Neural cell (in vitro differentiated cells): ENCODE results near the gene VSIG4. TPM values are rescaled to one million over a fixed set of nuclear protein-coding genes. Genes with fewer than 3 reads are reported as not detected.

ENCODE experiments used
- H2AFZ ChIP-seq: fragments of 200-600, 300-800 bp; sonication (generic), shearing (Covaris generic); 2 replicates; pipeline ENCODE4 v1.6.0; 2014; ENCODE audit warnings: low read depth, mild to moderate bottlenecking, antibody characterized with exemption, low read length, moderate library complexity
- H3F3A ChIP-seq: fragments of 200-600 bp; shearing (Covaris generic); 2 replicates; pipeline ENCODE4 v1.6.1; 2016; ENCODE audit warnings: mild to moderate bottlenecking, moderate library complexity, mixed read lengths, antibody characterized with exemption, low read length; ENCODE audit not compliant: insufficient read depth, poor library complexity, severe bottlenecking
- H3K27ac ChIP-seq: fragments of 200-600, 300-800 bp; sonication (generic), shearing (Covaris generic); 2 replicates; pipeline ENCODE4 v1.5.1; 2014; ENCODE audit warnings: mild to moderate bottlenecking, low read length, moderate library complexity
- H3K27me3 ChIP-seq: fragments of 300-800, 200-600 bp; sonication (generic), shearing (Covaris generic); 2 replicates; pipeline ENCODE4 v1.6.0; 2014; ENCODE audit warnings: mild to moderate bottlenecking, low read depth, low read length, moderate library complexity; ENCODE audit not compliant: insufficient read depth
- H3K36me3 ChIP-seq: fragments of 300-800, 200-600 bp; sonication (generic), shearing (Covaris generic); 2 replicates; pipeline ENCODE4 v1.5.1; 2014; ENCODE audit warnings: mild to moderate bottlenecking, antibody characterized with exemption, low read length, moderate library complexity; ENCODE audit not compliant: insufficient read depth
- H3K4me2 ChIP-seq: fragments of 300-800, 200-600 bp; sonication (generic), shearing (Covaris generic); 2 replicates; pipeline ENCODE4 v1.6.0; 2014; ENCODE audit warnings: mild to moderate bottlenecking, low read length
- H3K4me3 ChIP-seq: fragments of 300-800, 200-600 bp; sonication (generic), shearing (Covaris generic); 2 replicates; pipeline ENCODE4 v1.5.1; 2014; ENCODE audit warnings: mild to moderate bottlenecking, low read length, moderate library complexity
- H3K79me2 ChIP-seq: fragments of 200-600 bp; shearing (Covaris generic); replicated peaks from 2 replicates; pipeline ENCODE4 v1.6.0; 2014; ENCODE audit warnings: mild to moderate bottlenecking, low read length, moderate library complexity; ENCODE audit not compliant: insufficient read depth
- H3K9ac ChIP-seq: fragments of 300-800, 200-600 bp; sonication (generic), shearing (Covaris generic); 2 replicates; pipeline ENCODE4 v1.6.1; 2016; ENCODE audit warnings: mild to moderate bottlenecking, low read length, mixed read lengths
- H3K9me2 ChIP-seq: fragments of 200-600 bp; shearing (Covaris generic); 2 replicates; pipeline ENCODE4 v1.6.1; 2016; ENCODE audit warnings: mild to moderate bottlenecking, low read length, mixed read lengths; ENCODE audit not compliant: insufficient read depth
- H3K9me3 ChIP-seq: fragments of 200-600, 300-800 bp; sonication (generic), shearing (Covaris generic); 2 replicates; pipeline ENCODE4 v1.6.1; 2016; ENCODE audit warnings: mild to moderate bottlenecking, mixed run types, low read length, moderate library complexity, mixed read lengths
- H4K20me1 ChIP-seq: fragments of 200-600 bp; shearing (Covaris generic); 2 replicates; pipeline ENCODE4 v1.6.1; 2016; ENCODE audit warnings: mild to moderate bottlenecking, mixed run types; ENCODE audit not compliant: insufficient read depth
- EP300 ChIP-seq: fragments of 450-650 bp; conservative IDR thresholded peaks from 2 replicates; pipeline ENCODE4 v1.6.1; 2014; ENCODE audit warnings: antibody characterized with exemption, mild to moderate bottlenecking, moderate library complexity; ENCODE audit not compliant: poor library complexity, severe bottlenecking
- EZH2 ChIP-seq: fragments of 200-600, 300-800 bp; shearing (Covaris generic), sonication (generic); IDR thresholded peaks from 2 replicates; pipeline ENCODE4 v1.6.1; 2014; ENCODE audit warnings: antibody characterized with exemption, low read length, borderline replicate concordance, mild to moderate bottlenecking; ENCODE audit not compliant: insufficient read depth, poor library complexity, severe bottlenecking
- MXI1 ChIP-seq: fragments of 450-650 bp; conservative IDR thresholded peaks from 2 replicates; pipeline ENCODE4 v1.6.1; 2014; ENCODE audit warnings: antibody characterized with exemption, mild to moderate bottlenecking; ENCODE audit not compliant: poor library complexity, severe bottlenecking
- POLR2AphosphoS5 ChIP-seq: IDR thresholded peaks from 2 replicates; pipeline ENCODE4 v1.6.1; 2012
- RAD21 ChIP-seq: fragments of 450-650 bp; conservative IDR thresholded peaks from 2 replicates; pipeline ENCODE4 v1.6.1; 2014; ENCODE audit warnings: antibody characterized with exemption, mild to moderate bottlenecking, moderate library complexity
- SMC3 ChIP-seq: fragments of 450-650 bp; conservative IDR thresholded peaks from 2 replicates; pipeline ENCODE4 v1.6.1; 2014; ENCODE audit warnings: antibody characterized with exemption, mild to moderate bottlenecking, moderate library complexity; ENCODE audit not compliant: poor library complexity
- TAF1 ChIP-seq: IDR thresholded peaks from 2 replicates; pipeline ENCODE4 v1.6.1; 2012; ENCODE audit warnings: low read depth
- polyA plus RNA-seq: library from polyadenylated mRNA; depleted of rRNA; stranded (reverse); fragments of >200 nt; gene quantifications from 2 replicates; pipeline ENCODE4 v1.2.3, GENCODE V29; 2014
- TF ChIP-seq, protein P1 (sequence below): fragments of 450-650 bp; IDR thresholded peaks from 2 replicates; pipeline ENCODE4 v1.5.1; 2014; ENCODE audit warnings: antibody characterized with exemption, mild to moderate bottlenecking, moderate library complexity; ENCODE audit not compliant: poor library complexity, severe bottlenecking
- TF ChIP-seq, protein P2 (sequence below): IDR thresholded peaks from 2 replicates; pipeline ENCODE4 v1.6.1; 2012; ENCODE audit warnings: borderline replicate concordance

VSIG4 gene
- polyA plus RNA-seq, 1 donor from 2014 or later = not detected

DNA sequence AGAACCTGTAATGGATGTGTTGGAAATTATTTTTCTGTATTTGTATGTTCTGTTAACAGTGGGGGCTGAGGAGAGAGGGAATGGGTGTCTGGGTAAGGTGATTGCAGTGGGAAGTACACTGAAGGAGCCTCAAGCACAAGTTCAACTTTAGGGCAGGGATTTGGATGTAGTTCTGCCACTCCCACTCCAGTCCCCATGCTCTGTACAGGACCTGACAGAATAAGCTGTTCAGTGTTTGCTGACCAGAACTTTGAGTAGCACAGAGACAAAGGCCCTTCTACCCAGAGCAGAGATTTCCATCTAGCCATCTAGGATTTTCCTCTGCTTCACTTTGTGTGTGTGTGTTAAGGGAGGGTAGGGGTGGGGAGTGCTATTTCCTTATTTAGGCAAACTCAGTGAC lies 49.2 kb downstream of the VSIG4 start:
- Histone ChIP-seq H3K4me2 (no peak overlapping the region), H3K27ac (no peak overlapping the region), H3K79me2 (no peaks in the 10 kb centered on the region), H2AFZ (no peak overlapping the region), H3K9ac (no peak overlapping the region), H3K27me3 (no peaks in the 10 kb centered on the region), H4K20me1 (no peaks in the 10 kb centered on the region), H3K36me3 (no peaks in the 10 kb centered on the region), H3F3A (no peaks in the 10 kb centered on the region), H3K4me3 (no peak overlapping the region), H3K9me3 (no peaks in the 10 kb centered on the region), H3K9me2 (no peaks in the 10 kb centered on the region)
- TF ChIP-seq MXI1 (no peak), EZH2 (no peak), SMC3 (no peak), EP300 (no peak), TAF1 (no peak), POLR2AphosphoS5 (no peak)
- TF ChIP-seq, protein P1, sequence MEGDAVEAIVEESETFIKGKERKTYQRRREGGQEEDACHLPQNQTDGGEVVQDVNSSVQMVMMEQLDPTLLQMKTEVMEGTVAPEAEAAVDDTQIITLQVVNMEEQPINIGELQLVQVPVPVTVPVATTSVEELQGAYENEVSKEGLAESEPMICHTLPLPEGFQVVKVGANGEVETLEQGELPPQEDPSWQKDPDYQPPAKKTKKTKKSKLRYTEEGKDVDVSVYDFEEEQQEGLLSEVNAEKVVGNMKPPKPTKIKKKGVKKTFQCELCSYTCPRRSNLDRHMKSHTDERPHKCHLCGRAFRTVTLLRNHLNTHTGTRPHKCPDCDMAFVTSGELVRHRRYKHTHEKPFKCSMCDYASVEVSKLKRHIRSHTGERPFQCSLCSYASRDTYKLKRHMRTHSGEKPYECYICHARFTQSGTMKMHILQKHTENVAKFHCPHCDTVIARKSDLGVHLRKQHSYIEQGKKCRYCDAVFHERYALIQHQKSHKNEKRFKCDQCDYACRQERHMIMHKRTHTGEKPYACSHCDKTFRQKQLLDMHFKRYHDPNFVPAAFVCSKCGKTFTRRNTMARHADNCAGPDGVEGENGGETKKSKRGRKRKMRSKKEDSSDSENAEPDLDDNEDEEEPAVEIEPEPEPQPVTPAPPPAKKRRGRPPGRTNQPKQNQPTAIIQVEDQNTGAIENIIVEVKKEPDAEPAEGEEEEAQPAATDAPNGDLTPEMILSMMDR = no peak

DNA sequence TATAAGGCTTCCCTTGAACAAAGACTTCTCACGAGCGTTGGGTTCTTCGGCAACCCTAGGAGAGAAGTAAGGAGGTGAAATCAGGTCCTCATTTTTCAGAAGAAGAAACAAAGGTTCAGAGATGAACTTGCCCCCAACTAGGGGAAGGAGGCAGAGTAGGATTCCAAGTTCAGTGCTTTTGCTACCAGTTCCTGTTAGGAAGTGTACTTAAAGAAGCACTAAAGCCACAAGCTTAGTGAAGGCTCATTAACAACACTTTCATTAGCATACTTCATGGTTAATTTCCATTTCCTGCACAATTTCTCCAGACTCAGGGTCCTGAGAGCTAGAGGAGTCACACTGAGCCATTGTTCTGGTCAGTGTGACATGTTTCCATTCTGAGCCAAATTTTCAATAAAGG lies 52.1 kb downstream of the VSIG4 start:
- Histone ChIP-seq H3K27ac (no peak overlapping the region), H2AFZ (no peak overlapping the region), H3K9ac (no peak overlapping the region), H3K27me3 (no peaks in the 10 kb centered on the region), H3K9me2 (no peaks in the 10 kb centered on the region), H3F3A (no peaks in the 10 kb centered on the region), H3K79me2 (no peaks in the 10 kb centered on the region), H3K36me3 (no peaks in the 10 kb centered on the region), H3K4me3 (no peak overlapping the region), H4K20me1 (no peaks in the 10 kb centered on the region), H3K4me2 (no peak overlapping the region), H3K9me3 (no peaks in the 10 kb centered on the region)
- TF ChIP-seq POLR2AphosphoS5 = no peak

DNA sequence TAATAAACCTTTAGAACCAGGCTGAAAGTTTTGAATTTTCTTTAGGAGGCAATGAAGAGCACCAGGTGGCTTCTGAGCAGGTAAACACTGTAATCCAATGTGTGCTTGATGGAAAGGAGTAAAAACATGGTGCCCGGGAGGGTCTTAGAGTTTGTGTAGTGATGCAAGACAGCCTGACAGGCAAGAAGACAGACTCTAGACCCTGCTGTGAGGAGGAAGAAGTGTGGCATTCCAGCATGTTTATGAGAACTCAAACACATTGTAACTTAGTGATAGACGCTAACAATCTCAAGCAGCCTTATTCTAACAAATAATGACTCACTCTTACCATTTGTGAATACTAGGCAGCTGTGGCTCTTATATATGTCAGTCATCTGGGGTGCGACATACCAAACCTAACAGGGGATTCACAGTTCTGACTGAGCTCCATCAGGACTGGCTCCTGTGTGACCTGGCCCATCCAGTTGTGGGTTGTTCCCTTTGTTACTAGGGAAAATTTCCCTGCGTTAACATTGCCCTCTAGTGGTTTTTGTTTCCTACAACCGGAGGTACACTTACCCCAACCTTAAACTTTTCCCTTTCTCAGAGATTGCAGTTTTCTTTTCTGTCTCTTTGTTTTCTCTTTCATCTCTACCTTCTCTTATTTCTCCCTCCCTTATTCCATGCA lies 53.8 kb downstream of the VSIG4 start:
- Histone ChIP-seq H3K9me3 (no peaks in the 10 kb centered on the region), H3K79me2 (no peaks in the 10 kb centered on the region), H3K27ac (no peak overlapping the region), H3K4me2 (no peak overlapping the region), H3F3A (no peaks in the 10 kb centered on the region), H2AFZ (no peak overlapping the region), H3K27me3 (no peaks in the 10 kb centered on the region), H3K36me3 (no peaks in the 10 kb centered on the region), H3K4me3 (no peak overlapping the region), H3K9me2 (no peaks in the 10 kb centered on the region), H3K9ac (no peak overlapping the region), H4K20me1 (no peaks in the 10 kb centered on the region)
- TF ChIP-seq SMC3 = no peak
- no peak for TF ChIP-seq POLR2AphosphoS5
- no peak for TF ChIP-seq MXI1
- no peak for TF ChIP-seq TAF1
- TF ChIP-seq, protein P2, sequence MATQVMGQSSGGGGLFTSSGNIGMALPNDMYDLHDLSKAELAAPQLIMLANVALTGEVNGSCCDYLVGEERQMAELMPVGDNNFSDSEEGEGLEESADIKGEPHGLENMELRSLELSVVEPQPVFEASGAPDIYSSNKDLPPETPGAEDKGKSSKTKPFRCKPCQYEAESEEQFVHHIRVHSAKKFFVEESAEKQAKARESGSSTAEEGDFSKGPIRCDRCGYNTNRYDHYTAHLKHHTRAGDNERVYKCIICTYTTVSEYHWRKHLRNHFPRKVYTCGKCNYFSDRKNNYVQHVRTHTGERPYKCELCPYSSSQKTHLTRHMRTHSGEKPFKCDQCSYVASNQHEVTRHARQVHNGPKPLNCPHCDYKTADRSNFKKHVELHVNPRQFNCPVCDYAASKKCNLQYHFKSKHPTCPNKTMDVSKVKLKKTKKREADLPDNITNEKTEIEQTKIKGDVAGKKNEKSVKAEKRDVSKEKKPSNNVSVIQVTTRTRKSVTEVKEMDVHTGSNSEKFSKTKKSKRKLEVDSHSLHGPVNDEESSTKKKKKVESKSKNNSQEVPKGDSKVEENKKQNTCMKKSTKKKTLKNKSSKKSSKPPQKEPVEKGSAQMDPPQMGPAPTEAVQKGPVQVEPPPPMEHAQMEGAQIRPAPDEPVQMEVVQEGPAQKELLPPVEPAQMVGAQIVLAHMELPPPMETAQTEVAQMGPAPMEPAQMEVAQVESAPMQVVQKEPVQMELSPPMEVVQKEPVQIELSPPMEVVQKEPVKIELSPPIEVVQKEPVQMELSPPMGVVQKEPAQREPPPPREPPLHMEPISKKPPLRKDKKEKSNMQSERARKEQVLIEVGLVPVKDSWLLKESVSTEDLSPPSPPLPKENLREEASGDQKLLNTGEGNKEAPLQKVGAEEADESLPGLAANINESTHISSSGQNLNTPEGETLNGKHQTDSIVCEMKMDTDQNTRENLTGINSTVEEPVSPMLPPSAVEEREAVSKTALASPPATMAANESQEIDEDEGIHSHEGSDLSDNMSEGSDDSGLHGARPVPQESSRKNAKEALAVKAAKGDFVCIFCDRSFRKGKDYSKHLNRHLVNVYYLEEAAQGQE = no peak
- no peak for TF ChIP-seq EZH2
- TF ChIP-seq, protein P1 = no peak
- TF ChIP-seq RAD21 = no peak
- TF ChIP-seq EP300 = no peak
